GM20000 (cell line): Measurements from ENCODE around the gene BRSK2.

Experiments used
- DNase-seq: peaks from one replicate; pipeline ENCODE4 v3.0.0; 2012; ENCODE audit warnings: low spot score
- CTCF ChIP-seq: IDR thresholded peaks from 2 replicates; pipeline ENCODE4 v1.5.1; 2012; ENCODE audit warnings: mild to moderate bottlenecking, control low read depth; ENCODE audit errors: extremely low read depth, missing control alignments

BRSK2 gene

GRCh38 chr11:1456176-1456575 lies 66.4 kb downstream of the BRSK2 start:
- no peak for TF ChIP-seq CTCF

GRCh38 chr11:1456596-1457325 lies 67.0 kb downstream of the BRSK2 start:
- no peak for TF ChIP-seq CTCF
- DNase-seq, result no peak

More at GRCh38 chr11:1456176-1456575, 66.4 kb downstream of the BRSK2 start:
- DNase-seq, result no peak

GRCh38 chr11:1457326-1457680 lies 67.6 kb downstream of the BRSK2 start:
- TF ChIP-seq CTCF, result no peak

GRCh38 chr11:1457856-1458255 lies 68.1 kb downstream of the BRSK2 start:
- no peak for DNase-seq
- no peak for TF ChIP-seq CTCF

More at GRCh38 chr11:1457326-1457680, 67.6 kb downstream of the BRSK2 start:
- no peak for DNase-seq

- TF ChIP-seq CTCF, result no peak
- DNase-seq, result no peak
These were observed 68.8 kb downstream of the BRSK2 start for GRCh38 chr11:1458340-1459218.

GRCh38 chr11:1459219-1459575 lies 69.5 kb downstream of the BRSK2 start:
- no peak for TF ChIP-seq CTCF
- no peak for DNase-seq

GRCh38 chr11:1459764-1460395 lies 70.1 kb downstream of the BRSK2 start:
- DNase-seq, result no peak
- TF ChIP-seq CTCF, result no peak
